Sigmoid colon (tissue), 4 donors: Measurements from ENCODE around the gene TMTC2.

Experiments used
- EP300 ChIP-seq, 4 donors: sonication (generic); formaldehyde crosslinking; IDR thresholded peaks; one replicate each; pipeline ENCODE4 v1.6.1; 2017; ENCODE audit warnings: antibody characterized with exemption in 4 of 4
- POLR2A ChIP-seq, 2 donors: fragments of 450-650 bp; IDR thresholded peaks; one replicate each; pipeline ENCODE4 v1.6.1; 2016; ENCODE audit warnings: antibody characterized with exemption in 2 of 2, mild to moderate bottlenecking in 2 of 2, moderate library complexity in 2 of 2
- POLR2AphosphoS5 ChIP-seq, 4 donors: sonication (generic); formaldehyde crosslinking; IDR thresholded peaks; one replicate each; pipeline ENCODE4 v1.6.1; 2017; ENCODE audit warnings: antibody characterized with exemption in 4 of 4

DNA sequence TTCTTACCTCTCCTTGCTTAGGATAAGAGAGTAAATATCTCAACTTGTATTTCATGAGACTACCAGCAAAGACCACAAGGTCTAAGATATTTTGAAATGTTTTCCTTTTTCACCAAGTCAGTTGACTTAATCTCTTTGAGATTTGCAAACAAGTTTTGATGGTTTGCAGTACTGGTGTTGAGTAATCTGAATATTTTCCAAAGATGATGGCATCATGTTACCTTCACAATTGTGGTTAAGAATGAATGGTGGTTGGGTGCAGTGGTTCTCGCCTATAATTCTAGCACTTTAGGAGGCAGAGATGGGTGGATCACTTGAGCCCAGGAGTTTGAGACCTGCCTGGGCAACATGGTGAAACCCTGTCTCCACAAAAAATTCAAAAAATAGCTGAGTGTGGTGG is 225.7 kb downstream of the TMTC2 start:
- TF ChIP-seq EP300 (IDR thresholded peaks at IDR 0.05) (no peak), POLR2A (IDR thresholded peaks at IDR 0.05) (no peak), POLR2AphosphoS5 (IDR thresholded peaks at IDR 0.05) (no peak)
